ENCODE data around the gene DENND5A. TPM values are rescaled to one million over a fixed set of nuclear protein-coding genes. Genes with fewer than 3 reads are reported as not detected.
A peak's percentile ranks its signal among the peaks of the same experiment; 100 is the strongest.

DENND5A gene
- total and polyA plus RNA-seq, 9 of the 15 experiments (the other 6 are each of a cell fraction or from before 2014, with no cell fraction given), result 11.7 to 130 (median 46.3) TPM

DNA sequence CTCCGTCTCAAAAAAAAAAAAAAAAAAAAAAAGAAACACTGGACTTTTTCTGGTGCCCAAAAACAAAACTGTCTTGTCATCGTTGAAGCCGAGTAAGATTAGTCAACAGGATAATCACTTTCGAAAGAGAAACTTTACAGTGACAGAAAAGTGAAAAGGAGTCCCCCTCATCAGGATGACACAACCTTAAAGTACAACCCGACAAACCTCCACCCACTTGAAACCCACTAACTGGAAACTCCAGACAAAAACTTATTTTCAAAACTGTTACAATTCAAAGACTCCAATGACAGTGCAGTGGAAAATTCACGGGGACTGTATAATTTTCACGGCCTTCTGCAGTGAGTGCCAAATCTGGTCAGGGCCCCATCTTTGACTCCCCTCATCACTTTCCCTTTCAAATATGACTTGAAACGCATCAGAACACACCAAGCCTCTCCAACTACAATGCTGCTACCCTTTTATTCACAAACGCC lies 1.3 kb downstream of the DENND5A start (continued):
- TF ChIP-seq SMARCC2 (IDR thresholded peaks at IDR 0.05; ENCODE audit: low read depth), result 0 out of 2 replicates have a peak, but pooled peaks have one; percentile 13
- TF ChIP-seq, protein P1, sequence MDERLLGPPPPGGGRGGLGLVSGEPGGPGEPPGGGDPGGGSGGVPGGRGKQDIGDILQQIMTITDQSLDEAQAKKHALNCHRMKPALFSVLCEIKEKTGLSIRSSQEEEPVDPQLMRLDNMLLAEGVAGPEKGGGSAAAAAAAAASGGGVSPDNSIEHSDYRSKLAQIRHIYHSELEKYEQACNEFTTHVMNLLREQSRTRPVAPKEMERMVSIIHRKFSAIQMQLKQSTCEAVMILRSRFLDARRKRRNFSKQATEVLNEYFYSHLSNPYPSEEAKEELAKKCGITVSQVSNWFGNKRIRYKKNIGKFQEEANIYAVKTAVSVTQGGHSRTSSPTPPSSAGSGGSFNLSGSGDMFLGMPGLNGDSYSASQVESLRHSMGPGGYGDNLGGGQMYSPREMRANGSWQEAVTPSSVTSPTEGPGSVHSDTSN (CRISPR knock-in tag; IDR thresholded peaks at IDR 0.05; ENCODE audit: low read depth), result no peak
- TF ChIP-seq, protein P1 (tag; conservative IDR thresholded peaks at IDR 0.05; ENCODE audit: low read depth), result 0 out of 2 replicates have a peak, but pooled peaks have one; percentile 21
- TF ChIP-seq JUND (IDR thresholded peaks at IDR 0.05; ENCODE audit: borderline replicate concordance, low read depth, low read length), result peak; percentile 35; the same call in 1 of the 2 replicates
- no peak for TF ChIP-seq JUND (tag; IDR thresholded peaks at IDR 0.05; ENCODE audit: borderline replicate concordance, low read depth, low read length)
- TF ChIP-seq SMARCE1 (IDR thresholded peaks at IDR 0.05), result peak; percentile 65; the same call in 1 of the 2 replicates
- TF ChIP-seq ZNF384 (IDR thresholded peaks at IDR 0.05; ENCODE audit: low read depth, low read length), result peak; percentile 79
- no peak for TF ChIP-seq NR3C1 (CRISPR knock-in tag; IDR thresholded peaks at IDR 0.05)
- TF ChIP-seq GATAD2B (IDR thresholded peaks at IDR 0.05; ENCODE audit: borderline replicate concordance), result peak; percentile 52; the same call in 1 of the 2 replicates
- TF ChIP-seq CCAR2 (IDR thresholded peaks at IDR 0.05; ENCODE audit: low read depth, low read length), result no peak
- TF ChIP-seq NCOA1 (IDR thresholded peaks at IDR 0.05; ENCODE audit: low read depth), result no peak
- no peak for TF ChIP-seq ZNF75A (CRISPR knock-in tag; IDR thresholded peaks at IDR 0.05)
- TF ChIP-seq NFRKB (IDR thresholded peaks at IDR 0.05; ENCODE audit: low read depth), result peak; percentile 38; the same call in 1 of the 2 replicates
- no peak for TF ChIP-seq CCNT2 (IDR thresholded peaks at IDR 0.05; ENCODE audit: borderline replicate concordance, extremely low read depth, insufficient read length, low read depth, low read length)
- TF ChIP-seq CEBPG (CRISPR knock-in tag; IDR thresholded peaks at IDR 0.05), result no peak
- TF ChIP-seq CEBPG (tag; conservative IDR thresholded peaks at IDR 0.05 in 1 of 2, IDR thresholded peaks at IDR 0.05 in 1 of 2), result peak in 1 of 2 experiments; percentile 65; a peak in 2 of 4 replicates
- TF ChIP-seq, protein P2, sequence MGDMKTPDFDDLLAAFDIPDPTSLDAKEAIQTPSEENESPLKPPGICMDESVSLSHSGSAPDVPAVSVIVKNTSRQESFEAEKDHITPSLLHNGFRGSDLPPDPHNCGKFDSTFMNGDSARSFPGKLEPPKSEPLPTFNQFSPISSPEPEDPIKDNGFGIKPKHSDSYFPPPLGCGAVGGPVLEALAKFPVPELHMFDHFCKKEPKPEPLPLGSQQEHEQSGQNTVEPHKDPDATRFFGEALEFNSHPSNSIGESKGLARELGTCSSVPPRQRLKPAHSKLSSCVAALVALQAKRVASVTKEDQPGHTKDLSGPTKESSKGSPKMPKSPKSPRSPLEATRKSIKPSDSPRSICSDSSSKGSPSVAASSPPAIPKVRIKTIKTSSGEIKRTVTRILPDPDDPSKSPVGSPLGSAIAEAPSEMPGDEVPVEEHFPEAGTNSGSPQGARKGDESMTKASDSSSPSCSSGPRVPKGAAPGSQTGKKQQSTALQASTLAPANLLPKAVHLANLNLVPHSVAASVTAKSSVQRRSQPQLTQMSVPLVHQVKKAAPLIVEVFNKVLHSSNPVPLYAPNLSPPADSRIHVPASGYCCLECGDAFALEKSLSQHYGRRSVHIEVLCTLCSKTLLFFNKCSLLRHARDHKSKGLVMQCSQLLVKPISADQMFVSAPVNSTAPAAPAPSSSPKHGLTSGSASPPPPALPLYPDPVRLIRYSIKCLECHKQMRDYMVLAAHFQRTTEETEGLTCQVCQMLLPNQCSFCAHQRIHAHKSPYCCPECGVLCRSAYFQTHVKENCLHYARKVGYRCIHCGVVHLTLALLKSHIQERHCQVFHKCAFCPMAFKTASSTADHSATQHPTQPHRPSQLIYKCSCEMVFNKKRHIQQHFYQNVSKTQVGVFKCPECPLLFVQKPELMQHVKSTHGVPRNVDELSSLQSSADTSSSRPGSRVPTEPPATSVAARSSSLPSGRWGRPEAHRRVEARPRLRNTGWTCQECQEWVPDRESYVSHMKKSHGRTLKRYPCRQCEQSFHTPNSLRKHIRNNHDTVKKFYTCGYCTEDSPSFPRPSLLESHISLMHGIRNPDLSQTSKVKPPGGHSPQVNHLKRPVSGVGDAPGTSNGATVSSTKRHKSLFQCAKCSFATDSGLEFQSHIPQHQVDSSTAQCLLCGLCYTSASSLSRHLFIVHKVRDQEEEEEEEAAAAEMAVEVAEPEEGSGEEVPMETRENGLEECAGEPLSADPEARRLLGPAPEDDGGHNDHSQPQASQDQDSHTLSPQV (IDR thresholded peaks at IDR 0.05), result no peak
- peak in 1 of 2 experiments; percentile 36; a peak in 1 of 4 replicates for TF ChIP-seq FOXK2 (conservative IDR thresholded peaks at IDR 0.05 in 1 of 2, IDR thresholded peaks at IDR 0.05 in 1 of 2; ENCODE audit: low read depth in 2 of 2)
- TF ChIP-seq C11orf30 (IDR thresholded peaks at IDR 0.05; ENCODE audit: low read depth), result peak; percentile 91
- TF ChIP-seq, protein P3, sequence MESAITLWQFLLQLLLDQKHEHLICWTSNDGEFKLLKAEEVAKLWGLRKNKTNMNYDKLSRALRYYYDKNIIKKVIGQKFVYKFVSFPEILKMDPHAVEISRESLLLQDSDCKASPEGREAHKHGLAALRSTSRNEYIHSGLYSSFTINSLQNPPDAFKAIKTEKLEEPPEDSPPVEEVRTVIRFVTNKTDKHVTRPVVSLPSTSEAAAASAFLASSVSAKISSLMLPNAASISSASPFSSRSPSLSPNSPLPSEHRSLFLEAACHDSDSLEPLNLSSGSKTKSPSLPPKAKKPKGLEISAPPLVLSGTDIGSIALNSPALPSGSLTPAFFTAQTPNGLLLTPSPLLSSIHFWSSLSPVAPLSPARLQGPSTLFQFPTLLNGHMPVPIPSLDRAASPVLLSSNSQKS (CRISPR knock-in tag; IDR thresholded peaks at IDR 0.05), result no peak
- TF ChIP-seq ZNF232 (CRISPR knock-in tag; IDR thresholded peaks at IDR 0.05), result no peak
- TF ChIP-seq MAFF (IDR thresholded peaks at IDR 0.05; ENCODE audit: low read length), result peak; percentile 65; the same call in 1 of the 2 replicates
- no peak for TF ChIP-seq ZNF217 (CRISPR knock-in tag; IDR thresholded peaks at IDR 0.05)
